H1 (cell line): ENCODE results near the gene MAPRE3. TPM values are rescaled to one million over a fixed set of nuclear protein-coding genes. Genes with fewer than 3 reads are reported as not detected.

Experiments
- CTCF ChIA-PET: fragments of 300-600 bp; sonication (Branson Sonifier 250); formaldehyde crosslinking; loops from one replicate; lab custom pipeline; 2021; ENCODE audit not compliant: partially characterized antibody; lab: Charles Lee
- POLR2A ChIA-PET: fragments of 300-600 bp; sonication (Branson Sonifier 250); formaldehyde crosslinking; loops from one replicate; lab custom pipeline; 2021; ENCODE audit warnings: inconsistent platforms; ENCODE audit not compliant: partially characterized antibody; lab: Charles Lee
- DNase-seq, 2 experiments: peaks; one replicate each; pipeline versions ENCODE4 v3.0.0 to v3.0.0-alpha.2; 2010 to 2022; ENCODE audit warnings: low spot score in 2 of 2, low read depth in 1 of 2, mixed read lengths in 1 of 2
- FAIRE-seq: peaks from 2 replicates; lab custom pipeline; 2011; peaks lifted over from hg19 to GRCh38; lab: Jason Lieb, UNC
- H2AFZ ChIP-seq: 2 replicates; pipeline ENCODE4 v1.8.1; 2012; ENCODE audit warnings: low read length, inconsistent platforms
- H2AK5ac ChIP-seq: 2 replicates; pipeline ENCODE4 v1.6.1; 2013; ENCODE audit warnings: low read depth, low read length
- H2BK120ac ChIP-seq: replicated peaks from 2 replicates; pipeline ENCODE3; 2013; ENCODE audit warnings: low read depth, low read length, inconsistent platforms
- H2BK12ac ChIP-seq: 2 replicates; pipeline ENCODE4 v1.6.1; 2013; ENCODE audit warnings: low read depth, low read length
- H2BK15ac ChIP-seq: 2 replicates; pipeline ENCODE4 v1.6.1; 2013; ENCODE audit warnings: low read length
- H2BK20ac ChIP-seq: 2 replicates; pipeline ENCODE4 v1.6.1; 2013; ENCODE audit warnings: low read length
- H2BK5ac ChIP-seq: 2 replicates; pipeline ENCODE4 v1.6.1; 2013; ENCODE audit warnings: low read depth, low read length
- H3K14ac ChIP-seq: 2 replicates; pipeline ENCODE4 v1.6.1; 2013; ENCODE audit warnings: inconsistent platforms; ENCODE audit not compliant: insufficient read length
- H3K18ac ChIP-seq: 2 replicates; pipeline ENCODE4 v1.6.1; 2013; ENCODE audit warnings: low read length; ENCODE audit errors: extremely low read depth
- H3K23ac ChIP-seq: 2 replicates; pipeline ENCODE4 v1.6.1; 2013; ENCODE audit warnings: inconsistent platforms; ENCODE audit not compliant: insufficient read length
- H3K23me2 ChIP-seq: 2 replicates; pipeline ENCODE4 v1.6.1; 2013; ENCODE audit warnings: low read depth, low read length
- H3K27ac ChIP-seq: 2 replicates; pipeline ENCODE4 v1.6.1; 2011; ENCODE audit warnings: low read depth, low read length, inconsistent platforms
- H3K27me3 ChIP-seq, 4 experiments: replicated peaks in 1 of 4; 1 replicate in 1 of 4; 2 replicates in 3 of 4; pipeline versions ENCODE4 v1.6.1 to v1.8.1; 2011 to 2013; ENCODE audit warnings: low read length in 3 of 4, mild to moderate bottlenecking in 3 of 4, inconsistent platforms in 2 of 4, mixed read lengths in 2 of 4, moderate library complexity in 1 of 4; ENCODE audit not compliant: control insufficient read depth in 3 of 4, insufficient read depth in 3 of 4; ENCODE audit errors: extremely low read depth in 1 of 4
- H3K36me3 ChIP-seq, 4 experiments: 2 replicates each; pipeline versions ENCODE4 v1.6.1 to v1.8.1; 2011 to 2013; ENCODE audit warnings: mild to moderate bottlenecking in 4 of 4, low read length in 3 of 4, moderate library complexity in 2 of 4, control low read depth in 1 of 4, inconsistent platforms in 1 of 4; ENCODE audit not compliant: insufficient read depth in 4 of 4, control insufficient read depth in 2 of 4
- H3K4ac ChIP-seq: replicated peaks from 2 replicates; pipeline ENCODE3; 2013; ENCODE audit warnings: low read length, low read depth, mixed read lengths, inconsistent platforms; ENCODE audit not compliant: insufficient read length
- H3K4me1 ChIP-seq, 4 experiments: replicated peaks in 1 of 4; 1 replicate in 1 of 4; 2 replicates in 3 of 4; pipeline versions ENCODE4 v1.6.1 to v1.8.1; 2011 to 2013; ENCODE audit warnings: low read length in 3 of 4, inconsistent platforms in 2 of 4, mixed read lengths in 1 of 4; ENCODE audit not compliant: insufficient read depth in 4 of 4, control insufficient read depth in 3 of 4
- H3K4me2 ChIP-seq, 2 experiments: 2 replicates each; pipeline versions ENCODE4 v1.6.1 to v1.8.1; 2011 to 2013; ENCODE audit warnings: low read depth in 2 of 2, low read length in 2 of 2, control low read depth in 1 of 2, inconsistent platforms in 1 of 2, mild to moderate bottlenecking in 1 of 2; ENCODE audit not compliant: insufficient read depth in 1 of 2
- H3K4me3 ChIP-seq, 4 experiments: fragments of 200-600, 300-600 bp in 1 of 4; sonication (generic), shearing (Covaris generic), sonication (Bioruptor Twin) in 1 of 4; 2 replicates each; pipeline versions ENCODE4 v1.5.1 to v1.8.1; 2011 to 2016; ENCODE audit warnings: low read length in 4 of 4, low read depth in 3 of 4, control low read depth in 2 of 4, inconsistent platforms in 2 of 4, mild to moderate bottlenecking in 2 of 4, mixed read lengths in 1 of 4, moderate library complexity in 1 of 4; ENCODE audit not compliant: insufficient read depth in 2 of 4; ENCODE audit errors: extremely low read depth in 1 of 4
- H3K56ac ChIP-seq: replicated peaks from 2 replicates; pipeline ENCODE3; 2013; ENCODE audit warnings: low read depth, mild to moderate bottlenecking, mixed read lengths, low read length, inconsistent platforms; ENCODE audit not compliant: insufficient read length
- H3K79me1 ChIP-seq: 2 replicates; pipeline ENCODE4 v1.6.1; 2013; ENCODE audit warnings: low read depth, low read length, control low read depth
- H3K79me2 ChIP-seq, 2 experiments: 2 replicates each; pipeline versions ENCODE4 v1.6.1 to v1.8.1; 2012 to 2013; ENCODE audit warnings: low read length in 2 of 2, mild to moderate bottlenecking in 2 of 2, inconsistent platforms in 1 of 2; ENCODE audit not compliant: insufficient read depth in 2 of 2, control insufficient read depth in 1 of 2
- H3K9ac ChIP-seq, 4 experiments: replicated peaks in 1 of 4; 1 replicate in 1 of 4; 2 replicates in 3 of 4; pipeline versions ENCODE4 v1.6.1 to v1.8.1; 2011 to 2013; ENCODE audit warnings: low read depth in 3 of 4, low read length in 3 of 4, control low read depth in 2 of 4, mild to moderate bottlenecking in 2 of 4, moderate library complexity in 2 of 4, inconsistent platforms in 1 of 4; ENCODE audit errors: extremely low read depth in 1 of 4
- H3K9me3 ChIP-seq, 2 experiments: 2 replicates each; pipeline versions ENCODE4 v1.6.1 to v1.8.1; 2012 to 2013; ENCODE audit warnings: mild to moderate bottlenecking in 2 of 2, moderate library complexity in 2 of 2, control low read depth in 1 of 2, inconsistent platforms in 1 of 2, low read depth in 1 of 2, low read length in 1 of 2, mixed read lengths in 1 of 2; ENCODE audit not compliant: insufficient read depth in 2 of 2
- H4K20me1 ChIP-seq, 2 experiments: replicated peaks in 1 of 2; 2 replicates each; pipeline versions ENCODE3 to v1.8.1; 2011 to 2013; ENCODE audit warnings: inconsistent platforms in 2 of 2, low read length in 2 of 2, mild to moderate bottlenecking in 1 of 2; ENCODE audit not compliant: insufficient read depth in 2 of 2, control insufficient read depth in 1 of 2
- H4K5ac ChIP-seq: 2 replicates; pipeline ENCODE4 v1.6.1; 2013; ENCODE audit warnings: low read length, low read depth, mixed read lengths, inconsistent platforms; ENCODE audit not compliant: insufficient read length
- H4K8ac ChIP-seq: 2 replicates; pipeline ENCODE4 v1.8.0; 2013; ENCODE audit warnings: mild to moderate bottlenecking, moderate library complexity, low read length, inconsistent platforms; ENCODE audit not compliant: insufficient read depth; ENCODE audit errors: extremely low read depth
- H4K91ac ChIP-seq: replicated peaks from 2 replicates; pipeline ENCODE3; 2013; ENCODE audit warnings: low read length, mixed read lengths, inconsistent platforms; ENCODE audit not compliant: insufficient read length
- BACH1 ChIP-seq: IDR thresholded peaks from 2 replicates; pipeline ENCODE4 v1.6.1; 2012; ENCODE audit warnings: low read length, improper control_type of control experiment
- CBX5 ChIP-seq: fragments of 300-800, 300-1000 bp; sonication (generic); IDR thresholded peaks from 2 replicates; pipeline ENCODE4 v1.7.1; 2016; ENCODE audit warnings: antibody characterized with exemption, low read length, low read depth
- EGR1 ChIP-seq: IDR thresholded peaks from 2 replicates; pipeline ENCODE4 v1.6.1; 2011; ENCODE audit warnings: low read depth, low read length, borderline replicate concordance
- GABPA ChIP-seq: IDR thresholded peaks from 2 replicates; pipeline ENCODE4 v1.6.1; 2011; ENCODE audit warnings: mild to moderate bottlenecking, low read length, moderate library complexity, borderline replicate concordance; ENCODE audit not compliant: insufficient read depth
- HDAC6 ChIP-seq: IDR thresholded peaks from one replicate; pipeline ENCODE4 v1.7.1; 2012; ENCODE audit warnings: low read depth, mild to moderate bottlenecking, inconsistent platforms, low read length, moderate library complexity
- POU5F1 ChIP-seq: IDR thresholded peaks from 2 replicates; pipeline ENCODE4 v1.6.1; 2011; ENCODE audit warnings: low read depth, mild to moderate bottlenecking, low read length, moderate library complexity
- SP4 ChIP-seq: IDR thresholded peaks from 2 replicates; pipeline ENCODE4 v1.6.1; 2012; ENCODE audit warnings: low read length, inconsistent platforms
- TBP ChIP-seq: IDR thresholded peaks from 2 replicates; pipeline ENCODE4 v1.6.1; 2011; ENCODE audit warnings: low read depth, low read length, improper control_type of control experiment
- YY1 ChIP-seq: IDR thresholded peaks from 2 replicates; pipeline ENCODE4 v1.6.1; 2011; ENCODE audit warnings: low read depth, mild to moderate bottlenecking, low read length
- WGBS, 2 experiments: shearing (Covaris generic) in 1 of 2; methylation state at CpG; one replicate each; pipeline versions ENCODE4 v1.1.6 to v1.1.7; 2013 to 2015; ENCODE audit warnings: low lambda C conversion rate in 2 of 2, mixed read lengths in 2 of 2, inconsistent platforms in 1 of 2, low coverage in 1 of 2, missing lambda C conversion rate in 1 of 2; ENCODE audit not compliant: insufficient replicate concordance in 2 of 2, insufficient coverage in 1 of 2, insufficient read length in 1 of 2; ENCODE audit errors: extremely low coverage in 1 of 2, missing lambda C conversion rate in 1 of 2; 5-methylcytosine and 5-hydroxymethylcytosine counted together
- polyA plus RNA-seq, 7 experiments: library from polyadenylated mRNA; depleted of rRNA in 3 of 7; stranded (reverse) in 5 of 7; unstranded in 2 of 7; fragments of >200 nt in 5 of 7; fragments of 200-250 nt in 2 of 7; gene quantifications; 1 replicate in 5 of 7; 2 replicates in 1 of 7; 4 replicates in 1 of 7; pipeline versions ENCODE4 v1.2.1 to v1.2.3, GENCODE V29; 2011 to 2013; ENCODE audit warnings: missing spikeins in 2 of 7, mixed read lengths in 2 of 7
- total RNA-seq: library from RNA; stranded (reverse); fragmentation: NEBNext Ultra II Directional; extraction: Animal tissue kit (Norgen Biotek cat#: 25700); gene quantifications from 2 replicates; pipeline ENCODE4 v1.2.1, GENCODE V29; 2021
- TF ChIP-seq, protein P1 (sequence below): IDR thresholded peaks from 2 replicates; pipeline ENCODE4 v1.6.1; 2011; ENCODE audit warnings: low read depth, mild to moderate bottlenecking, low read length; ENCODE audit not compliant: insufficient read depth

MAPRE3 gene
- total and polyA plus RNA-seq, 2 of the 8 experiments (the other 6 are each of a cell fraction or from before 2014, with no cell fraction given): 4.9 to 6.6 TPM

DNA sequence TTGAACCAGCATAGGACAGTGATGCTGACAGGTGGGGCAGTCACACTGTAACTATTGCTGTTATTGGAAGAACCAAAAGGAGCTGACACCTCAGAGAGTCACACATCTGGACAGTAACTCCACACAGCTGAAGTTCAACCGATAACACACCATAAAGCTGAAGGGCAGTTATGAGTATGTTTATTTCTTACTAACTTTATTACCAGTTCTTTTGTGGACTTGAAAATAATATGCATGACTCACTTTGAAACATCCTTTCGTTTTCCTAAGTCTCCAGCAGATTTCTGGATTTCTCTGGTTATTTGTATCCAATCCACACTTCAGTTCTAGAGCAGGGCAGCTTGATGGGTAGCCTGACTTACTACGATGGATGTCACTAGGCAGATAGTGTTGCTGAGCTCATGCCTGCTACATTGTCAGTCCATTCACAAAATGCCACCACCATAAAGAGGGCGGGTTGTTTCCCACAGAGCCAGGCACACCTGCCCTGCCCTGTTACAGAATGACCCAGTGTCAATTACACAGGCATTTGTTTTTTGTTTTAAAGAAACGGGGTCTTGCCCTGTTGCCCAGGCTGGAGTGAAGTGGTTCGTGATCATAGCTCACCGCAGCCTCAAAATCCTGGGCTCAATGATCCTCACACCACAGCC lies 72.7 kb downstream of the MAPRE3 start:
- ChIA-PET POLR2A (interaction anchor here (0.9 to 1.3 kb wide), 4 partner anchors 10 to 22 kb away, joined by 3 read pairs; partner anchors contain the start of gene TMEM214), CTCF (interaction anchor here (0.8 to 7.3 kb wide), 5 partner anchors 18 to 121 kb away, joined by 3 to 41 read pairs (median 3); no protein-coding TSS in a partner anchor)
- H4K8ac ChIP-seq: no peak overlapping the region
- no peaks in the 10 kb centered on the region for H3K79me2 ChIP-seq
- H3K27ac ChIP-seq: no peak overlapping the region
- no peak overlapping the region for H3K4ac ChIP-seq
- H4K5ac ChIP-seq: no peak overlapping the region
- H2BK120ac ChIP-seq: no peak overlapping the region
- no peak overlapping the region for H3K9ac ChIP-seq
- H3K79me1 ChIP-seq: no peaks in the 10 kb centered on the region
- H3K27me3 ChIP-seq: no peaks in the 10 kb centered on the region
- H2BK12ac ChIP-seq: no peak overlapping the region
- no peak overlapping the region for H2BK5ac ChIP-seq
- H3K56ac ChIP-seq: no peak overlapping the region
- no peak overlapping the region for H2AK5ac ChIP-seq
- no peaks in the 10 kb centered on the region for H3K9me3 ChIP-seq
- no peak overlapping the region for H2AFZ ChIP-seq
- H2BK15ac ChIP-seq: no peak overlapping the region
- FAIRE-seq (no peak), DNase-seq (no peak)
- H3K4me2 ChIP-seq: no peak overlapping the region
- H3K18ac ChIP-seq: no peak overlapping the region
- H3K23me2 ChIP-seq: no peaks in the 10 kb centered on the region
- no peak overlapping the region for H2BK20ac ChIP-seq
- no peak overlapping the region for H3K23ac ChIP-seq
- no peak overlapping the region for H4K91ac ChIP-seq
- WGBS, 2 experiments: 92% methylated on average over 7 of the region's 7 CpGs; no CpG with 5 or more reads in 1 of the 2 experiments
- peaks cover 4 to 29% (median 21%) of the 10 kb centered on the region in 4 experiments; a peak in 7 of 8 replicates for H3K36me3 ChIP-seq
- no peaks in the 10 kb centered on the region for H3K4me1 ChIP-seq
- no peaks in the 10 kb centered on the region for H4K20me1 ChIP-seq
- no peak overlapping the region for H3K4me3 ChIP-seq
- no peak overlapping the region for H3K14ac ChIP-seq
- TF ChIP-seq, protein P1, sequence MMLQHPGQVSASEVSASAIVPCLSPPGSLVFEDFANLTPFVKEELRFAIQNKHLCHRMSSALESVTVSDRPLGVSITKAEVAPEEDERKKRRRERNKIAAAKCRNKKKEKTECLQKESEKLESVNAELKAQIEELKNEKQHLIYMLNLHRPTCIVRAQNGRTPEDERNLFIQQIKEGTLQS: no peak
- TF ChIP-seq BACH1 (no peak), TBP (no peak), POU5F1 (no peak), HDAC6 (no peak), GABPA (no peak), YY1 (no peak), EGR1 (no peak), CBX5 (no peak), SP4 (no peak)
